ENCODE measurements around the gene CSRP3.

DNA sequence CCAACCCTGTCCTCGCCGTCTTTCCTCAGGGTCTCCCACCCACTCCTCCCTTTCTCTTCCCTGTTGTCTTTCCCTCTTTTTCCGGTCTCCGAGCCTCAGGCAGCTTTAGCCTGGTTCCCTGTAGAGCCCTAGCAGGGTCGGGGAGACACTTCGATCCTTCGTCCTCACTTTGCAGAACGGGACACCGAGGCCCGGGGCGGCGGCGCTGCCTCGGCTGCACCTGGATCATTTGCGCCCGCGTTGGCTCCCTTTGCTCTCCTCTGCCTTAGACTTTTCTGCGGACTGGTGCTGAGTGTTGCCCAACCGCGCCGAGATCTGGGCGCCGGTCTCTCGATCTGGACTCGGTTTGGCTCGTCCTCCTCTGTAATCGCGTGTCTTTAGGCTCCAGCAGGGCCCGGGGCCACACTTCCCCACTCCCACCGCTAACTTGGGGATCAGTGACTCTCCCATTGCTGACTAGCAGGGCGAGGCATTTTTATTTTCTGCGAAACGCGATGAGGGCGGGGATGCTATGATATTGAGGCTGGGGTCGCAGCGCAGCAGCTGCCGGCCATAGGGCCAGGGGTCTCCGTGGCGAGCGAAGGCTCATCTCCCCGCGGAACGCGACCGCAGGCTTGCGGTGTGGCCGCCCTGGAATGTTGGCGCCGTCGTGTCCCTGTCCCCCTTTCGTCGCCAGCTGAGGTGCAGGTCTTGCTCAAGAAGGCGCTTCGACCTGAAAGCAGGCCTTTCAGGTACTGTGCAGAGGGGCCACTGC, 40.6 kb upstream of the CSRP3 start:
- TF ChIP-seq, protein P1, sequence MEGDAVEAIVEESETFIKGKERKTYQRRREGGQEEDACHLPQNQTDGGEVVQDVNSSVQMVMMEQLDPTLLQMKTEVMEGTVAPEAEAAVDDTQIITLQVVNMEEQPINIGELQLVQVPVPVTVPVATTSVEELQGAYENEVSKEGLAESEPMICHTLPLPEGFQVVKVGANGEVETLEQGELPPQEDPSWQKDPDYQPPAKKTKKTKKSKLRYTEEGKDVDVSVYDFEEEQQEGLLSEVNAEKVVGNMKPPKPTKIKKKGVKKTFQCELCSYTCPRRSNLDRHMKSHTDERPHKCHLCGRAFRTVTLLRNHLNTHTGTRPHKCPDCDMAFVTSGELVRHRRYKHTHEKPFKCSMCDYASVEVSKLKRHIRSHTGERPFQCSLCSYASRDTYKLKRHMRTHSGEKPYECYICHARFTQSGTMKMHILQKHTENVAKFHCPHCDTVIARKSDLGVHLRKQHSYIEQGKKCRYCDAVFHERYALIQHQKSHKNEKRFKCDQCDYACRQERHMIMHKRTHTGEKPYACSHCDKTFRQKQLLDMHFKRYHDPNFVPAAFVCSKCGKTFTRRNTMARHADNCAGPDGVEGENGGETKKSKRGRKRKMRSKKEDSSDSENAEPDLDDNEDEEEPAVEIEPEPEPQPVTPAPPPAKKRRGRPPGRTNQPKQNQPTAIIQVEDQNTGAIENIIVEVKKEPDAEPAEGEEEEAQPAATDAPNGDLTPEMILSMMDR (IDR thresholded peaks at IDR 0.05) = no peak
- TF ChIP-seq POLR2A (IDR thresholded peaks at IDR 0.05) = no peak
